GM21367 (cell line): Measurements from ENCODE around the gene FGF11.

Source experiments
- ATAC-seq: cut with Tn5 transposase; IDR thresholded peaks from one replicate; pipeline ENCODE4 v1.9.1; 2021; ENCODE audit not compliant: unreplicated experiment

The FGF11 gene

GRCh38 chr17:7429722-7430121 lies 9.6 kb upstream of the FGF11 start:
- ATAC-seq: no peak

GRCh38 chr17:7431231-7431630 lies 8.1 kb upstream of the FGF11 start:
- no peak for ATAC-seq

GRCh38 chr17:7432296-7432695 lies 7.0 kb upstream of the FGF11 start:
- ATAC-seq: no peak

- ATAC-seq: peak; percentile 16
Observed at GRCh38 chr17:7435676-7436555, 3.4 kb upstream of the FGF11 start.

- no peak for ATAC-seq
Observed at GRCh38 chr17:7436556-7437368, 2.5 kb upstream of the FGF11 start.

DNA sequence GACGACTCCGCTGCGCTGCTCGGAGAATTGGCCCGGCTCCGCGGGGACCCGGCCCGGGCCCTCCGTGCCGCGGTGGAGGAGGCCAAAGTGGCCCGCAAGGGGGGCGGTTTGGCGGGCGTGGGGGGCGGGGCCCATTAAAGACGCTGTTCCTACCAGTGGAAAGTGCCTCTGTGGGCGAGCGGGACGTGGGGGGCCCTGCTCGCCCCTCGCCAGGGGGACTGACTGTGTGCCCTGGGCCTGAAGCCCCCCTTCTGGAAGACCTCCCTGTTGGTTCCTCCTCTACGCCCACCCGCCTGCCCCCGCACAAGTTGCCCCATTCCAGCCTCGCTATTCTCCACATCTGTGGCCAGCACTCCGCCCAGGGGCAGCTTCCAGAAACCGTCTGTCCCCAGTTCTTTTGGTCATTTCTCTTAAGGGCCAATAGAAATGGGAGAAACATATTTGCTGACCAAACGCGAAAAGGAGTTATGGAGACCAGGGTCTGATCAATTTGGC lies 1.9 kb upstream of the FGF11 start:
- no peak for ATAC-seq

DNA sequence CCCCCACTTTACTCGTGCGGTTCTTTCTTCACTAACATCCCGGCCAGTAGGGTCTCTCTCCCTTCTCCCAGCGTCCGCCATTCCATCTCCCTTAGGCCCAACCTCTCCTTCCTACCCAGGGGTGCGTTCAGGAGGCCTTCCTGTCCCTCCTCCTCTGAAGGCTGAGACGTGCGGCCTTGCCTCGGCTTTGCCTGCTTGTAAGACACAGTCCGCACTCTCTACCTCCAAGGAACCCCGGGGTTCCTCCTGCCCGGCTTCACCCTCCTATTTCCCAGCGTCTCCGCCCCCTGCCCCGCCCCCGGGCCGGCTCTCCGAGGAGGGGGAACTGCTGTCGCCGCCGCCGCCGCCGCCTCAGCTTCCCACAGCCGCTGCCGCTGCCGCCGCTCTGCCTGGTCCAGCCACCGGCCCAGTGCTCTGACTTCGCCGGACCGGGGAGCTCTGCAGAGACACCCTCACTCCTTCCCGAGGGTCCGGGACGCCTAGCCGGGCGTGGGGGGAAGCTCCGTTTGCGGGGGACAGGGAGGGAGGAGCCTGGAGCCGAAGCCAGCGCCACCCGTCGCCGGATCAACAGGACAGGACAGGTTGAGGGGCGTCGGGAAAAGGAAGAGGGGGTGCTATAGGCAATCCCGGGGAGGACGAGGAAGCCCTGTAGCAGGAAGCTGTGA lies 1.2 kb upstream of the FGF11 start:
- no peak for ATAC-seq

- ATAC-seq: no peak
Observed at GRCh38 chr17:7438656-7439460, 454 bp upstream of the FGF11 start.

- no peak for ATAC-seq
Observed at GRCh38 chr17:7440113-7440833, 961 bp downstream of the FGF11 start.

DNA sequence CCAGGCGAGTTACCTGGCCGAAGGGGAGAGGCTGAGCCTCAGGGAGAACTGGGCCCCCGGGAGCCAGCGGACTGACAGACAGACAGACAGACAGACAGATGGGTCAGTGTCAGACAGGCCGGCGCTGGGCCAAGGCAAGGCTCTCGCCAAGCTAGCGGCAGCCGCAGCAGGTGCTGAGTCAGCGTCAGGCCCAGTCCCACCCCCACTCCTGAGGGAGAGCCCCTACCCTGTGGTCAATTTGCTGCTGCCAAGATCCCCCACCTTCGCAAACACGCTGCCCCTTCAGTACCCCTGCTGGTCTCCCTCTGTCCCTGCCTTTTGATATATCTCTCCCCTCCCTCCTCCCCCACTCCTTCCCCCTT lies 1.5 kb downstream of the FGF11 start:
- ATAC-seq: no peak

DNA sequence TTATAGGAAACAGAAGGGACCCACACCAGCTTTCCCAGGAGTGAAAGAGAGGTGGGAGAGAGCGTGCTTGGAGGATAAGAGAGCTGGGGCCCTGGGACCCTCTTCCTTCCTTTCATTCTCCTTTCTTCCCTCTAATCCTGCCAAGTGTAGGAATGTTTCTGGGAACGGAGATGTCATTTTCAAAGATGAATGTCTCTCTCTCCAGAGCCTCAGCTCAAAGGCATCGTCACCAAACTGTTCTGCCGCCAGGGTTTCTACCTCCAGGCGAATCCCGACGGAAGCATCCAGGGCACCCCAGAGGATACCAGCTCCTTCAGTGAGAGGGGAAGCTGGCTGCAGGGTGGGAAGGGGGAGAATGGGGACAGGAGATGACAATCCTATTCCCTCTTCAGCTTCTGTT lies 2.0 kb downstream of the FGF11 start:
- ATAC-seq: no peak

- ATAC-seq: no peak
Observed at GRCh38 chr17:7442142-7442541, 2.8 kb downstream of the FGF11 start.

DNA sequence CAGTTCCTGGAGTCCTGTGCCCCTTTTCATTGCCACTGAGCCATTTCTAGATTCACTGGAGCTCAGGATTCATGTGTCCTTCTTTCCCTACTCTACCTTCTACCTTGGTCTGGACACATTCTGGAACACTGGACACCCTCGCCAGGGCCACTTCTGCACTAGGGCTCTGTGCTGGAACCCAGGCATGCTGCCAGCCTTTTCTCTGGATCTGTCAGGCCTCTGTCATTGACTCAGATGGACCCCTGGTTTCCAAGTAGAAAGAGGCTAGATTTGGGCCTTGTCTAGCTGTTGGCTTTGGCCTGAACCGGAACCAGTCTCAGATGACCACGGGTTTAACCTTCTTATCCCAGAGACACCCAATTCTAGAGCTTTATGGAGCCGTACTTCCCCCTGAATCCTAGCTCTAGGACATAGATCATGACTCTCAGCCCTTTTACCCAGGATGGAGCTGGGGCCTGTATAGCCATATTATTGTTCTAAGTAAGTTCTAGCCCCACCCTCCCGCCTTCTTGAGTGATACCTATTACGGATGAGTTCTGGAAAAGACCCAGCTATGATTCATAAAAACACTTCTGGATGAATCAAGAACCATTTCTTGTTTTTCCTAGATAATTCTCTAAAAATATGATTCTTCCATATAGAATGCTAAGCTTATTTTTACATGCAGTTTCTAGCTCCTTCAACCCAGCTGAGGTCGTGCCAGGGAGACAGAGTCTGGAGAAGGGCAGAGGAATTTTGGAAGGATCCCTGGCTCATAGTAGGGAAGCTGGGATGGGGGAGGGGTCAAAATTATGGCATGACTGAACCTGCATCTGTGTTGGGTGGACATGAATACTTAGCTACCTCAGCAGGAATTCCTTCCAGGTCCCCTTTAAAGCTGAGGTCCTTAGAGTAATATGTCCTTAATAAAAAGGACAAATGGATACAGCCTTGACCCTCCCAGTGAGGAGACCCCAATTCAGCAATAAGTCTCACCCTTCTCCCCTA lies 4.5 kb downstream of the FGF11 start:
- ATAC-seq: no peak

- ATAC-seq: no peak
Observed at GRCh38 chr17:7444682-7445618, 5.6 kb downstream of the FGF11 start, which contains the start of gene CHRNB1. CHRNB1 (plus strand) TSS chr17:7445061; CDS start chr17:7445128, 67 bp downstream.

- ATAC-seq: no peak
Observed at GRCh38 chr17:7445619-7445968, 6.3 kb downstream of the FGF11 start.

DNA sequence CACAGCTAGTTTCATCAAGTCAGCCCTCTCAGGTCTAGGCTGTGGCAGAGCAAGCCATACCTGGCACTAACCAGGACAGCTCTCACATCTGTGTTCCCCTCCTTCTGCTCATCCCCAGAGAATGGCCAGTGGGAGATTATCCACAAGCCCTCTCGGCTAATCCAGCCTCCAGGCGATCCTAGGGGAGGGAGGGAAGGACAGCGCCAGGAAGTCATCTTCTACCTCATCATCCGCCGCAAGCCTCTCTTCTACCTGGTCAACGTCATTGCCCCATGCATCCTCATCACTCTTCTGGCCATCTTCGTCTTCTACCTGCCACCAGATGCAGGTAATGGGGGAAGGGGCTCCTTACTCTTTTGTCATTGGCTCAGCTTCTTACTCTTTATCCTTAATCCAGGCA lies 9.1 kb downstream of the FGF11 start:
- ATAC-seq: no peak

GRCh38 chr17:7459961-7460545 lies 20.7 kb downstream of the FGF11 start:
- no peak for ATAC-seq
